Measurements from ENCODE around the gene PLEKHA1.

PLEKHA1 gene

GRCh38 chr10:122379041-122379440 lies 4.5 kb downstream of the PLEKHA1 start:
- no peak for DNase-seq (ENCODE audit: low spot score)

GRCh38 chr10:122379537-122379936 lies 5.0 kb downstream of the PLEKHA1 start:
- no peak for DNase-seq (ENCODE audit: low spot score)

- no peak for DNase-seq (ENCODE audit: low spot score)
Measured at GRCh38 chr10:122380703-122381102, 6.2 kb downstream of the PLEKHA1 start.

GRCh38 chr10:122381680-122382079 lies 7.2 kb downstream of the PLEKHA1 start:
- DNase-seq (ENCODE audit: low spot score), result no peak

GRCh38 chr10:122386514-122386913 lies 12.0 kb downstream of the PLEKHA1 start:
- DNase-seq (ENCODE audit: low spot score), result no peak

GRCh38 chr10:122387572-122387971 lies 13.1 kb downstream of the PLEKHA1 start:
- no peak for DNase-seq (ENCODE audit: low spot score)

- no peak for DNase-seq (ENCODE audit: low spot score)
Measured at GRCh38 chr10:122388287-122388997, 13.9 kb downstream of the PLEKHA1 start.

GRCh38 chr10:122390271-122390670 lies 15.8 kb downstream of the PLEKHA1 start:
- DNase-seq (ENCODE audit: low spot score), result no peak

GRCh38 chr10:122390679-122391078 lies 16.2 kb downstream of the PLEKHA1 start:
- DNase-seq (ENCODE audit: low spot score), result no peak

GRCh38 chr10:122391875-122392274 lies 17.4 kb downstream of the PLEKHA1 start:
- DNase-seq (ENCODE audit: low spot score), result no peak

GRCh38 chr10:122392835-122393234 lies 18.3 kb downstream of the PLEKHA1 start:
- DNase-seq (ENCODE audit: low spot score), result no peak

GRCh38 chr10:122393288-122393687 lies 18.8 kb downstream of the PLEKHA1 start:
- DNase-seq (ENCODE audit: low spot score), result no peak

GRCh38 chr10:122402548-122403131 lies 28.1 kb downstream of the PLEKHA1 start:
- DNase-seq (ENCODE audit: low spot score), result no peak

- DNase-seq (ENCODE audit: low spot score), result no peak
Measured at GRCh38 chr10:122404576-122404975, 30.1 kb downstream of the PLEKHA1 start.

- DNase-seq (ENCODE audit: low spot score), result no peak
Measured at GRCh38 chr10:122407375-122408125, 33.0 kb downstream of the PLEKHA1 start.

- no peak for DNase-seq (ENCODE audit: low spot score)
Measured at GRCh38 chr10:122413327-122413726, 38.8 kb downstream of the PLEKHA1 start.

GRCh38 chr10:122417667-122418066 lies 43.2 kb downstream of the PLEKHA1 start:
- no peak for DNase-seq (ENCODE audit: low spot score)

GRCh38 chr10:122419016-122419415 lies 44.5 kb downstream of the PLEKHA1 start:
- DNase-seq (ENCODE audit: low spot score), result no peak

- no peak for DNase-seq (ENCODE audit: low spot score)
Measured at GRCh38 chr10:122419876-122420623, 45.5 kb downstream of the PLEKHA1 start.

GRCh38 chr10:122420624-122421007 lies 46.1 kb downstream of the PLEKHA1 start:
- no peak for DNase-seq (ENCODE audit: low spot score)

GRCh38 chr10:122421054-122421625 lies 46.6 kb downstream of the PLEKHA1 start:
- DNase-seq (ENCODE audit: low spot score), result no peak

- no peak for DNase-seq (ENCODE audit: low spot score)
Measured at GRCh38 chr10:122421742-122422141, 47.2 kb downstream of the PLEKHA1 start.

Data from hematopoietic multipotent progenitor cell treated with erythropoietin and hydrocortisone succinate and interleukin-3 and kit ligand, for 15 days (in vitro differentiated cells).